Natural killer cell treated with Interleukin-12 subunit alpha and Interleukin-12 subunit beta and Interleukin-15 and Interleukin-18, amount 100 ng/mL, for 72 hours (primary cell): ENCODE results near the gene ZIC5. TPM values are rescaled to one million over a fixed set of nuclear protein-coding genes. Genes with fewer than 3 reads are reported as not detected.

Source experiments
- ATAC-seq, 2 donors: fragments of 150-1000 bp; cut with Tn5 transposase in 1 of 2; sonication (Bioruptor Pico), chemical (Tn5 transposase) in 1 of 2; 2 replicates each; pipeline ENCODE4 v1.10.0; 2021
- DNase-seq: peaks from one replicate; pipeline ENCODE4 v3.0.0; 2022; ENCODE audit warnings: low spot score
- H3K27ac Mint-ChIP-seq, 2 donors: 1 replicate in 1 of 2; 2 replicates in 1 of 2; pipeline ENCODE4 v1.8.0; 2022; ENCODE audit warnings: mixed read lengths in 2 of 2, mild to moderate bottlenecking in 1 of 2, moderate library complexity in 1 of 2
- H3K27me3 Mint-ChIP-seq, 2 donors: 1 replicate in 1 of 2; 2 replicates in 1 of 2; pipeline ENCODE4 v1.8.0; 2022; ENCODE audit warnings: mixed read lengths in 2 of 2
- H3K36me3 Mint-ChIP-seq: one replicate; pipeline ENCODE4 v1.8.0; 2022; ENCODE audit warnings: mixed read lengths
- H3K4me1 Mint-ChIP-seq, 2 donors: 1 replicate in 1 of 2; 2 replicates in 1 of 2; pipeline ENCODE4 v1.8.0; 2022; ENCODE audit warnings: low read depth in 2 of 2, mixed read lengths in 2 of 2, mild to moderate bottlenecking in 1 of 2
- H3K4me3 Mint-ChIP-seq: one replicate; pipeline ENCODE4 v1.8.0; 2022; ENCODE audit warnings: mixed read lengths
- H3K9me3 Mint-ChIP-seq: 2 replicates; pipeline ENCODE4 v1.8.0; 2022; ENCODE audit warnings: mixed read lengths
- total RNA-seq, 2 donors: library from RNA; stranded (reverse); gene quantifications; one replicate each; pipeline ENCODE4 v1.2.3, GENCODE V29; 2022

The ZIC5 gene
- total RNA-seq: not detected

DNA sequence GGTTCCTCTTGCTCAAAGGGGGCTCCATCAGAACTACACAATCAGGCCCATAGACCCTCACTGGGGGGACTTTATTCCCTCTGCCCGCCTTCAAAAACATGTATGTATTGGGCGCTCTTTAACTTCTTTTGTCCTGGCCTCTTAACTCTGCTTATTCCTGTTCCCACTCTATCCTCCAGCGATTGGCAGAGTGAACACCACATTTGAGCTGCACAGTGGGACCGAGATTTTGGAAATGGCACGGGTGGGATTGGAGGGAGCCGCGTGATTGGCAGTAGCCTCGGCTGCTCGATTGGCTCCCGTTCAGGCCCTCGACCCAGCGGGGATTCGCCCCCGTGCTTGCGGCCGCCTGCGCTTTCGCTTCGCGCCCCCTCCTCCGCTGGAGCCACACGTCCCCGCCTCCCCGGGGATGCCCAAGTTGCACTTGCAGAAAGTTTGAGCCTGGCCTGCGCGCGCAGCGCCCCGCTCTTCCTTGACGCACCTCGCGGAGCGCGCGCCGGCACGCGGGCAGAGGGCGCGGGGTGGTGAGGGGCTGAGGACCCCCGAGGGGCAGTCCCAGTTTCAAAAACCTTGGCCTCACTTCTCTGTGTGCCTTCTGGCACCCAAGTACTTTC, at the start of gene ZIC5:
Gene ZIC5, minus strand, starts transcription at position 192 of the 614 bp plus-strand sequence. Its CDS starts 164 bp downstream, at position 28.
- no peak for DNase-seq
- H3K4me1 Mint-ChIP-seq: peaks cover 19 to 20% of the 10 kb centered on the region in 2 donors

DNA sequence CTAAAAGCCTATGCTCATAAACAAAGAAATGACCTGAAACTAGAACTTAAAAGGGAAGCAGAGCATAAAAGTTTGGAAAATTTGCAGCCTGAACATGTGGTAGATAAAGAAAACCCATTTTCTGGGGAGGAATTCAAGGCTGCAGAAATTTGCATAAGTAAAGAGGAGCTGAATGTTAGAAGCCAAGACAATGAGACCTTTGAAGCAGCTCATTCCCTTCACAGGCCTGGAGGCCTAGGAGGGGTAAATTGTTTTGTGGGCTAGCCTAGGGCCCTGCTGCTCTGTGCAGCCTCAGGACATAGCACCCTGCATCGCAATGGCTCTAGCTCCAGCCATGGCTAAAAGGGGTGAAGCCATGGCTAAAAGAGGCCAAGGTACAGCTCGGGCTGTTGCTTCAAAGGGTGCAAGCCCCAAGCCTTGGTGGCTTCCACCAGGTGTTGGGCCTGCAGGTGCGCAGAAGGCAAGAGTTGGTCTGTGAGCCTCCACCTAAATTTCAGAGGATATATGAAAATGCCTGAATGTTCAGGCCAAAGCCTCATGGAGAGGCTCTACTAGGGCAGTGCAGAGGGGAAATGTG, 48.3 kb upstream of the ZIC5 start:
- Mint-ChIP-seq H3K4me3 (no peak overlapping the region), H3K36me3 (no peaks in the 10 kb centered on the region), H3K4me1 (no peaks in the 10 kb centered on the region), H3K27ac (no peak overlapping the region), H3K27me3 (peaks cover 10 to 11% of the 10 kb centered on the region in 2 donors), H3K9me3 (no peaks in the 10 kb centered on the region)
- ATAC-seq: peak in 1 of 2 donors; percentile 24
- DNase-seq: no peak

More for the DNA sequence above, at the start of gene ZIC5:
- H3K9me3 Mint-ChIP-seq: no peaks in the 10 kb centered on the region
- peaks cover 56 to 69% of the 10 kb centered on the region in 2 donors for H3K27me3 Mint-ChIP-seq
- H3K36me3 Mint-ChIP-seq: peaks cover 28% of the 10 kb centered on the region
- H3K4me3 Mint-ChIP-seq: peak within 1 kb of the TSS; percentile 57
- no peak for ATAC-seq
- H3K27ac Mint-ChIP-seq: peak within 1 kb of the TSS in 1 of 2 donors; percentile 61

DNA sequence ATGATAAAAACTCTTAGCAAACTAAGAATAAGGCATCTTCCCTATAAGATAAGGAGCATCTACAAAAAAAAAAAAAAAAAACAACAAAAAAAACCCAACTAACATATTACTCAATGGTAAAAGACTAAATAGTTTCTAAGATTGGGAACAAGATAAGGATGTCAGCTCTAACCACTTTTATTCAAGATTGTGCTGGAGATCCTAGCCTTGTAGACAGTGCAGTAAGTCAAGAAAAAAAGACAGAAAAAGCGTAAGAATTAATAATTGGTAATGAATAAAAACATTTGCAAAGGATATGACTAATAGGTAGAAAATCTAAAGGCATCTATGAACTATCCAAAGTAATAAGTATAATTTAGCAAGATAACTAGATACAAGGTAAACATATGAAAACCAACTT, 43.1 kb upstream of the ZIC5 start:
- Mint-ChIP-seq H3K27me3 (peaks cover 28 to 34% of the 10 kb centered on the region in 2 donors), H3K9me3 (no peaks in the 10 kb centered on the region), H3K27ac (no peak overlapping the region), H3K4me1 (no peaks in the 10 kb centered on the region), H3K36me3 (no peaks in the 10 kb centered on the region), H3K4me3 (no peak overlapping the region)
- DNase-seq (no peak), ATAC-seq (no peak)

GRCh38 chr13:99998261-99998660, 26.7 kb upstream of the ZIC5 start:
- no peak for DNase-seq
- Mint-ChIP-seq H3K4me3 (no peak overlapping the region), H3K27me3 (peaks cover 53 to 63% of the 10 kb centered on the region in 2 donors), H3K9me3 (no peaks in the 10 kb centered on the region), H3K4me1 (peaks cover 6 to 14% of the 10 kb centered on the region in 2 donors), H3K36me3 (peaks cover 22% of the 10 kb centered on the region), H3K27ac (no peak overlapping the region)
- ATAC-seq: no peak

DNA sequence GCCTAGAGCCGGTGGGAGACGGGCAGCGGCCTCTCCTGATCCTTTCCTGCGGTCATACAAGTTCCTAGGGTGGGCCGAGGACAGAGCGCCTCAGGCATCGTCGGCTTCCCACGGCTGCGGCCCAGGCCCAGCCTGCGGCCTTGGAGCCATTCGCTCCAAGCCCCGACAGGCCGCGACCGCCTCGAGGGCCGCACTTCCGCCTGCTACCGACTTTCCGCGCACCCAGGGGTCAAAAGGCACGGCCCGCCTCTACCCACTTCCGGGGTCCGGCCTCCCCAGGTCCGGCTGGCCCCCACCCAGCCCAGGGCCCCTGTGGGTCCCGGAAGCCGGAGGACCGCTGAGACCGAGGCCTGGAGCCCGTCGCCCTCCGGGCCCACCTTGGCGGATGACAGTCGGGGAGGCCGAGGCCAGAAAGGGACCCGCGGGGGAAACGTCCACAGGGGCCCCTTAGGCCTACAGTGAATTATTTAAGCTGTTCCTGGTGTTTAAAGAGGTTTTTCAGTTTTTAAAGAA, 26.2 kb upstream of the ZIC5 start:
- Mint-ChIP-seq H3K36me3 (peaks cover 24% of the 10 kb centered on the region), H3K4me1 (peaks cover 9 to 19% of the 10 kb centered on the region in 2 donors), H3K4me3 (no peak overlapping the region), H3K27me3 (peaks cover 54 to 63% of the 10 kb centered on the region in 2 donors), H3K9me3 (no peaks in the 10 kb centered on the region), H3K27ac (no peak overlapping the region)
- ATAC-seq (no peak), DNase-seq (no peak)

DNA sequence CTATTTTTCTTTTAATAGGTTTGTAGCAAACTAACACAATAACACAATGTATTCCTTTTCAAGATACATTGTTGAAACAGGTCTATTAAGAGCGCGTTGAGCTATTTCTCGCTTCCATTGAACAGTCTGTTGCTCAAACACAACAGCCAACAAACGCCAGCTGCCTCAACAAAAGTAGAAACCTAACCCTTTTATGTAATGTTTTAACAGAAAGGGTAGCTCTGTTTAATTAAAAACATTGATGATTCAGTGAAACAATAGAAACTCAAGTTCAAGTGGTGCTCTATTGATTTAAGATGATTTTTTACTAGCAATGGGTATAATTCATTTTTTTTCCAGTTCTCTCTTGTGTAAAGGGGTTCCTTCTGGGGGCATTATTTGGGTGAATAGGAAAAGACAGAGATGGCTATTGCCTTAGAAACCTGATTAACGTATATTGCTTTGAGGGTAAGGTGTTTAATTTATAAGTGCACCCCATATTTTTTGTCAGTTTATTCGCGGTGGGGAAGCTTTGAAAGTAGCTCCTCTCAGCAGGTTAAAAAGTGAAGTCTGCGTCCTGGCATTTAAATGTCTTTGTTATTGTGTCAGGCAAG, 24.9 kb upstream of the ZIC5 start:
- H3K27ac Mint-ChIP-seq: no peak overlapping the region

DNA sequence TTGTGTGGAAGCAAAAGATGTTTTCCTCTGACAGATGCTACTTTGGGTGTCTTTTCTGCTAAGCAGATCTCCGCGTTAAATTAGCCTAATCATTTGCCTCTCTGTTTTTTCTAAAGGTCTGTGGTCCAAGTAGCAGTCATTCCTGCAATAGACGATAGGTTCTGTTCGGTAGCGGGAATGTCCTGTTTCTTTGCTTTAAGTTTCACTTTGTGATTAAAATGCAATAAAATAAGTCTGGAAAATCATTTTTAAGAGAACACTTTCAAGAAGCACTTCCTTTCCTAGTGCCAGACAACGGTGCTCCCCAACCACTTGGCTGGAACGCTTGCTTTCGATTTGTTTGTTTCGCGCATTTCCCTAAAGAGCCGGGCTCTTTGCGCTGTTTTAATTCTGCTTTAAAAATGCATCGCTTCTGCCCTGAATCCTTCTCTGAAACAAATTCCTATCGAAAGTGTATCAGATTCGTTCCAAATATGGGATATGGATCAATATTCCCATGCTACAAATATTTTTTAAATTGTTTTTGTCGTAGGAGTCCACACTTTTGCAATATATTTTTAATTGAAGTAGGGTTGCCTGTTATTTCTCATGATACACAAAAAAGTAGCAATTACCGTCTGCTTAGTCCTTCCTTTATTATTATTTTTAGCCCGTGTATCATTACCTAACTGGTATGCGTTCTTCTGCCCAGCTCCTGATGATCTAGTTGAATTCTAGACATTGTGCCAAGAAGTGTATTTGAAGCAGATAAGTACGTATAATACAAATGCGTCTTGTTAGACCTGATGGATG, 24.2 kb upstream of the ZIC5 start:
- peaks cover 24% of the 10 kb centered on the region for H3K36me3 Mint-ChIP-seq
- H3K4me3 Mint-ChIP-seq: peak overlapping the region; percentile 40
- H3K4me1 Mint-ChIP-seq: peaks cover 9 to 14% of the 10 kb centered on the region in 2 donors
- DNase-seq (no peak), ATAC-seq (no peak)
- H3K9me3 Mint-ChIP-seq: no peaks in the 10 kb centered on the region
- peaks cover 55 to 75% of the 10 kb centered on the region in 2 donors for H3K27me3 Mint-ChIP-seq
- H3K27ac Mint-ChIP-seq: no peak overlapping the region

More for the DNA sequence above, 24.9 kb upstream of the ZIC5 start:
- peaks cover 24% of the 10 kb centered on the region for H3K36me3 Mint-ChIP-seq
- H3K4me3 Mint-ChIP-seq: peak overlapping the region; percentile 40
- no peak for DNase-seq
- peaks cover 9 to 14% of the 10 kb centered on the region in 2 donors for H3K4me1 Mint-ChIP-seq
- ATAC-seq: no peak
- H3K27me3 Mint-ChIP-seq: peaks cover 59 to 75% of the 10 kb centered on the region in 2 donors
- H3K9me3 Mint-ChIP-seq: no peaks in the 10 kb centered on the region

GRCh38 chr13:99995104-99995588, 23.6 kb upstream of the ZIC5 start:
- ATAC-seq: no peak
- H3K4me1 Mint-ChIP-seq: peaks cover 9 to 14% of the 10 kb centered on the region in 2 donors

DNA sequence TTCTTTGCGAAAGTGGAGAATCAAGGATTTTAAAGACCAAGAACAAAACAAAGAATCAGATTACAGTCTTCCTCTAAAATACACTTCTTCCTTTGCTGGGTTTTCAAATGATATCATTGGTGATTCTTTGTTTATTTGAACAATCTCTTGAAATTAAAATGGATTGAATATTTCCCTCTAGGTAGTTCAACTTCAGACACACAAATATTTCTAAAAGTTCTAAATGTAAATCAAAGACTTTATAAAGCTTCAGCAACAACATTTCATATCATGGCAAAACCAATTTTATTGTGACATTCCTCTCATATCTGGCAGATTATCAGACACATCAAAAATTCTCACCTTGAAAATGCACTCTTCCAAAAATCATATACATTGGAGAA, 23.1 kb upstream of the ZIC5 start:
- Mint-ChIP-seq H3K27me3 (peaks cover 60 to 75% of the 10 kb centered on the region in 2 donors), H3K27ac (no peak overlapping the region), H3K4me1 (peaks cover 9 to 14% of the 10 kb centered on the region in 2 donors), H3K9me3 (no peaks in the 10 kb centered on the region), H3K4me3 (no peak overlapping the region), H3K36me3 (peaks cover 24% of the 10 kb centered on the region)
- ATAC-seq (no peak), DNase-seq (no peak)

More at GRCh38 chr13:99995104-99995588, 23.6 kb upstream of the ZIC5 start:
- DNase-seq: no peak
- no peak overlapping the region for H3K4me3 Mint-ChIP-seq
- no peak overlapping the region for H3K27ac Mint-ChIP-seq
- peaks cover 57 to 75% of the 10 kb centered on the region in 2 donors for H3K27me3 Mint-ChIP-seq
- H3K9me3 Mint-ChIP-seq: no peaks in the 10 kb centered on the region
- H3K36me3 Mint-ChIP-seq: peaks cover 24% of the 10 kb centered on the region

DNA sequence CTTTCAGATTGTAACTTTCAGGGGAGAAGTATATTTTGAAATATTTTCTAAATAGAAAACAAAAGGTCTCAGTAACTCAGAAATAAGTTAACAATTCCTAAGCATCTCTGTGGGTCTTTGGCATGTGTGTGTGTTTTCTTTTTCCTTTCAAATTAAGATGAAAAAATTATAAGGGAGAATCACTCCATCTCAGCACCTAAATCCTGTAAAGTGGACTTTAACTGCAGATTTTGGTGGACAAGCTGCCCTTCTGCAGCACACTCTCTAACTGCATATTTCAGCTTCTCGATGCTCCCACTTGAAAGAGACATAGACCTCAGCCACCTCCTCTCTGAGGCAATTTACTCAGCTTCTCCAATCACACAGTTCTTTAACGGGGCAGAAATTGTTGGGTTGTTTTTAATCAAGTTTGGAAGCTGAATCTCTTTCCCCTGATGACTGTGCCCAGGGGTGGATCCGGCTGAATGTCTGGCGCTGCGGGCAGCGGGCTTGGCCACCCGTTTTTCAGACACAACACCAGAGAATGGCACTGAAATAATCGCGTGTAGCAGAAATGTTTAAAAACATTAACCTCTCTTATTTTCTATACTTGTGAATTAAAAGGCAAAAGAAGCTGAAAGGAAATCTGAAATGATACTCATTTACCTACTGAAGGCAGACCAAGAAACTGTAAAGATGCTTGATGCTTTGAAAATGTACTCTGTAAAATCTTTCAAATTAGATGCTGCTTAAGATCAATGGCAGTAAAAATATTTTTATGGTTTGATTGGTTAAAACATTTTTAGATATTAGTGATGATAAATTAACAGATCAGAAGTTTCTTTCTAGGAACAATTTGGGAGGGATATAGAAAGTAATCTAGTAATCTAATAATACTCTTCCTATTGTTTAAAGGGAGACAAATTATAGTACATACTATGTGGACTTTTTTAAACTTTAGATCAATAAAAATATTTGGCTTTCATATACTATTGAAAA, 22.4 kb upstream of the ZIC5 start:
- no peaks in the 10 kb centered on the region for H3K9me3 Mint-ChIP-seq
- H3K4me3 Mint-ChIP-seq: no peak overlapping the region
- H3K36me3 Mint-ChIP-seq: peaks cover 24% of the 10 kb centered on the region
- H3K27me3 Mint-ChIP-seq: peaks cover 59 to 72% of the 10 kb centered on the region in 2 donors
- DNase-seq: no peak
- H3K27ac Mint-ChIP-seq: no peak overlapping the region
- ATAC-seq: no peak
- H3K4me1 Mint-ChIP-seq: peaks cover 10 to 14% of the 10 kb centered on the region in 2 donors

- Mint-ChIP-seq H3K27ac (no peak overlapping the region), H3K36me3 (peaks cover 24% of the 10 kb centered on the region)
These were observed 21.4 kb upstream of the ZIC5 start for GRCh38 chr13:99992949-99993351.

More at GRCh38 chr13:99992949-99993351, 21.4 kb upstream of the ZIC5 start:
- ATAC-seq: no peak
- Mint-ChIP-seq H3K4me3 (no peak overlapping the region), H3K27me3 (peaks cover 52 to 69% of the 10 kb centered on the region in 2 donors), H3K4me1 (peaks cover 11 to 14% of the 10 kb centered on the region in 2 donors), H3K9me3 (no peaks in the 10 kb centered on the region)
- DNase-seq: no peak
